Measurements from ENCODE around the gene EPG5.
"Not testable (repeated sequence)": the region's sequence is repeated elsewhere in the genome, so short reads cannot be mapped to it uniquely, and the experiment has no call there.

Gene EPG5

GRCh38 chr18:46001074-46001473 lies 33.9 kb upstream of the EPG5 start:
- no peaks in the 10 kb centered on the region for H3K27me3 ChIP-seq (ENCODE audit: control insufficient read depth in 1 of 2, insufficient read depth in 2 of 2, low read length in 2 of 2)
- no peaks in the 10 kb centered on the region for H3K4me1 ChIP-seq (ENCODE audit: control insufficient read depth, insufficient read depth, low read length)
- H3K9me3 ChIP-seq (ENCODE audit: control insufficient read depth in 2 of 2, low read length in 2 of 2) = no peaks in the 10 kb centered on the region
- H3K9ac ChIP-seq (ENCODE audit: low read length in 2 of 2) = no peak overlapping the region
- no peak overlapping the region for H3K4me3 ChIP-seq (ENCODE audit: low read length in 2 of 2)
- no peaks in the 10 kb centered on the region for H3K36me3 ChIP-seq (ENCODE audit: control insufficient read depth in 2 of 2, insufficient read depth in 2 of 2, low read length in 2 of 2)
- no peak overlapping the region for H3K27ac ChIP-seq (ENCODE audit: low read length)

- Histone ChIP-seq H3K27me3 (ENCODE audit: control insufficient read depth in 1 of 2, insufficient read depth in 2 of 2, low read length in 2 of 2) (no peaks in the 10 kb centered on the region), H3K36me3 (ENCODE audit: control insufficient read depth in 2 of 2, insufficient read depth in 2 of 2, low read length in 2 of 2) (no peaks in the 10 kb centered on the region), H3K27ac (ENCODE audit: low read length) (no peak overlapping the region), H3K9me3 (ENCODE audit: control insufficient read depth in 2 of 2, low read length in 2 of 2) (no peaks in the 10 kb centered on the region), H3K4me3 (ENCODE audit: low read length in 2 of 2) (no peak overlapping the region), H3K9ac (ENCODE audit: low read length in 2 of 2) (no peak overlapping the region), H3K4me1 (ENCODE audit: control insufficient read depth, insufficient read depth, low read length) (no peaks in the 10 kb centered on the region)
Observed at GRCh38 chr18:45999536-45999935, 32.4 kb upstream of the EPG5 start.

DNA sequence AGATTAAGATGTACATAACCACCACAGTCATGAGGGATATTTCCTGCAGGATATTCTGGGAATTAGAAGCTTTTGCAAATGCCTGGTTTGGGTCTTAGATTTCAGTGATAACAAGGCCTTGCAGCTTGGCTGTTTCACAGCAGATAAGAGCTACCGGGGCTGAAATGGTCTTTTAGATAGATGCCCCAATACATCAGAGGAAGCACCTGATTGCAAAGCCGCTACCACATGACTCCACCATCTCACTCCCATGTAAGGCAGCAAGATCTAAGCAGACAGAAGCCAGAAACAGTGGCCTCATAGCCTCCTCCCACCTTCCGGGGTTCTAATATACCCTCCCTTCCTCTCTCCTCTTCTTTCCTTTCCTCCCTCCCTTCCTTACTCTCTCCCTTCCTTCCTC lies 31.1 kb upstream of the EPG5 start:
- H3K4me1 ChIP-seq (ENCODE audit: control insufficient read depth, insufficient read depth, low read length) = no peaks in the 10 kb centered on the region
- no peak overlapping the region for H3K27ac ChIP-seq (ENCODE audit: low read length)
- H3K9ac ChIP-seq (ENCODE audit: low read length in 2 of 2) = no peak overlapping the region
- no peaks in the 10 kb centered on the region for H3K36me3 ChIP-seq (ENCODE audit: control insufficient read depth in 2 of 2, insufficient read depth in 2 of 2, low read length in 2 of 2)
- H3K9me3 ChIP-seq (ENCODE audit: control insufficient read depth in 2 of 2, low read length in 2 of 2) = no peaks in the 10 kb centered on the region
- H3K27me3 ChIP-seq (ENCODE audit: control insufficient read depth in 1 of 2, insufficient read depth in 2 of 2, low read length in 2 of 2) = no peaks in the 10 kb centered on the region
- H3K4me3 ChIP-seq (ENCODE audit: low read length in 2 of 2) = no peak overlapping the region

GRCh38 chr18:45997700-45998151 lies 30.6 kb upstream of the EPG5 start:
- H3K27me3 ChIP-seq (ENCODE audit: control insufficient read depth in 1 of 2, insufficient read depth in 2 of 2, low read length in 2 of 2) = no peaks in the 10 kb centered on the region
- no peak overlapping the region for H3K4me3 ChIP-seq (ENCODE audit: low read length in 2 of 2)
- no peaks in the 10 kb centered on the region for H3K4me1 ChIP-seq (ENCODE audit: control insufficient read depth, insufficient read depth, low read length)
- no peak overlapping the region for H3K27ac ChIP-seq (ENCODE audit: low read length)
- H3K9ac ChIP-seq (ENCODE audit: low read length in 2 of 2) = no peak overlapping the region
- H3K36me3 ChIP-seq (ENCODE audit: control insufficient read depth in 2 of 2, insufficient read depth in 2 of 2, low read length in 2 of 2) = no peaks in the 10 kb centered on the region
- H3K9me3 ChIP-seq (ENCODE audit: control insufficient read depth in 2 of 2, low read length in 2 of 2) = no peaks in the 10 kb centered on the region

GRCh38 chr18:45995461-45995860 lies 28.3 kb upstream of the EPG5 start:
- Histone ChIP-seq H3K27ac (ENCODE audit: low read length) (no peak overlapping the region), H3K27me3 (ENCODE audit: control insufficient read depth in 1 of 2, insufficient read depth in 2 of 2, low read length in 2 of 2) (no peaks in the 10 kb centered on the region), H3K9me3 (ENCODE audit: control insufficient read depth in 2 of 2, low read length in 2 of 2) (no peaks in the 10 kb centered on the region), H3K9ac (ENCODE audit: low read length in 2 of 2) (no peak overlapping the region), H3K36me3 (ENCODE audit: control insufficient read depth in 2 of 2, insufficient read depth in 2 of 2, low read length in 2 of 2) (no peaks in the 10 kb centered on the region), H3K4me3 (ENCODE audit: low read length in 2 of 2) (no peak overlapping the region), H3K4me1 (ENCODE audit: control insufficient read depth, insufficient read depth, low read length) (no peaks in the 10 kb centered on the region)

GRCh38 chr18:45993438-45993837 lies 26.3 kb upstream of the EPG5 start:
- no peaks in the 10 kb centered on the region for H3K27me3 ChIP-seq (ENCODE audit: control insufficient read depth in 1 of 2, insufficient read depth in 2 of 2, low read length in 2 of 2)
- no peak overlapping the region for H3K27ac ChIP-seq (ENCODE audit: low read length)
- no peaks in the 10 kb centered on the region for H3K9me3 ChIP-seq (ENCODE audit: control insufficient read depth in 2 of 2, low read length in 2 of 2)
- H3K9ac ChIP-seq (ENCODE audit: low read length in 2 of 2) = no peak overlapping the region
- peaks cover 3% of the 10 kb centered on the region in 2 donors for H3K36me3 ChIP-seq (ENCODE audit: control insufficient read depth in 2 of 2, insufficient read depth in 2 of 2, low read length in 2 of 2)
- no peak overlapping the region for H3K4me3 ChIP-seq (ENCODE audit: low read length in 2 of 2)
- H3K4me1 ChIP-seq (ENCODE audit: control insufficient read depth, insufficient read depth, low read length) = no peaks in the 10 kb centered on the region

- not testable (repeated sequence) for H3K9ac ChIP-seq (ENCODE audit: low read length in 2 of 2); H3K4me1 ChIP-seq (ENCODE audit: control insufficient read depth, insufficient read depth, low read length); H3K36me3 ChIP-seq (ENCODE audit: control insufficient read depth in 2 of 2, insufficient read depth in 2 of 2, low read length in 2 of 2); H3K27me3 ChIP-seq (ENCODE audit: control insufficient read depth in 1 of 2, insufficient read depth in 2 of 2, low read length in 2 of 2); H3K27ac ChIP-seq (ENCODE audit: low read length); H3K4me3 ChIP-seq (ENCODE audit: low read length in 2 of 2); H3K9me3 ChIP-seq (ENCODE audit: control insufficient read depth in 2 of 2, low read length in 2 of 2)
Observed at GRCh38 chr18:45992527-45992926, 25.4 kb upstream of the EPG5 start.

- peaks cover 3 to 6% of the 10 kb centered on the region in 2 donors for H3K36me3 ChIP-seq (ENCODE audit: control insufficient read depth in 2 of 2, insufficient read depth in 2 of 2, low read length in 2 of 2)
Observed at GRCh38 chr18:45991788-45992187, 24.7 kb upstream of the EPG5 start.

GRCh38 chr18:45984546-45985235 lies 17.6 kb upstream of the EPG5 start:
- Histone ChIP-seq H3K36me3 (ENCODE audit: control insufficient read depth in 2 of 2, insufficient read depth in 2 of 2, low read length in 2 of 2) (peaks cover 2 to 6% of the 10 kb centered on the region in 2 donors), H3K27me3 (ENCODE audit: control insufficient read depth in 1 of 2, insufficient read depth in 2 of 2, low read length in 2 of 2) (no peaks in the 10 kb centered on the region), H3K4me1 (ENCODE audit: control insufficient read depth, insufficient read depth, low read length) (no peaks in the 10 kb centered on the region), H3K9me3 (ENCODE audit: control insufficient read depth in 2 of 2, low read length in 2 of 2) (no peaks in the 10 kb centered on the region), H3K9ac (ENCODE audit: low read length in 2 of 2) (no peak overlapping the region), H3K4me3 (ENCODE audit: low read length in 2 of 2) (no peak overlapping the region), H3K27ac (ENCODE audit: low read length) (no peak overlapping the region)

More at GRCh38 chr18:45991788-45992187, 24.7 kb upstream of the EPG5 start:
- Histone ChIP-seq H3K9ac (ENCODE audit: low read length in 2 of 2) (no peak overlapping the region), H3K4me3 (ENCODE audit: low read length in 2 of 2) (no peak overlapping the region), H3K27me3 (ENCODE audit: control insufficient read depth in 1 of 2, insufficient read depth in 2 of 2, low read length in 2 of 2) (no peaks in the 10 kb centered on the region), H3K27ac (ENCODE audit: low read length) (no peak overlapping the region), H3K4me1 (ENCODE audit: control insufficient read depth, insufficient read depth, low read length) (no peaks in the 10 kb centered on the region), H3K9me3 (ENCODE audit: control insufficient read depth in 2 of 2, low read length in 2 of 2) (no peaks in the 10 kb centered on the region)

DNA sequence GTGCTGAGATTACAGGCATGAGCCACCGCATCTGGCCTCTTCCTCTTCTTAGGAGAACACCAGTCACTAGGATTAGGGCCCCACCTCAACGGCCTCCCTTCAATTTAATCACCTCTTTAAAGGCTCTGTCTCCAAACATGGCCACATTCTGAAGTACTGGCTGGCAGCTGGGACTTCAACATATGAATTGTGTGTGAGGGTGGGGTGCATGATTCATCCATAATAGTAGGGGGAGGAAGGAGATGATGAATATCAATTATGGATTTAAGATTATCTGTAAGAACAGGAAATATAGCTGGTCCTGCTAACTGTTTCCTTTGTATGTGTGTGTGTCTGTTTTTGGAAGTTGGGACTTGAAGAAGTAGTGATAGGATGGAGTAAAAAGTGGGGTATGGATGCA lies 14.7 kb upstream of the EPG5 start:
- Histone ChIP-seq H3K9me3 (ENCODE audit: control insufficient read depth in 2 of 2, low read length in 2 of 2) (no peaks in the 10 kb centered on the region), H3K36me3 (ENCODE audit: control insufficient read depth in 2 of 2, insufficient read depth in 2 of 2, low read length in 2 of 2) (no peaks in the 10 kb centered on the region), H3K27ac (ENCODE audit: low read length) (no peak overlapping the region), H3K4me3 (ENCODE audit: low read length in 2 of 2) (no peak overlapping the region), H3K4me1 (ENCODE audit: control insufficient read depth, insufficient read depth, low read length) (no peaks in the 10 kb centered on the region), H3K27me3 (ENCODE audit: control insufficient read depth in 1 of 2, insufficient read depth in 2 of 2, low read length in 2 of 2) (no peaks in the 10 kb centered on the region), H3K9ac (ENCODE audit: low read length in 2 of 2) (no peak overlapping the region)

DNA sequence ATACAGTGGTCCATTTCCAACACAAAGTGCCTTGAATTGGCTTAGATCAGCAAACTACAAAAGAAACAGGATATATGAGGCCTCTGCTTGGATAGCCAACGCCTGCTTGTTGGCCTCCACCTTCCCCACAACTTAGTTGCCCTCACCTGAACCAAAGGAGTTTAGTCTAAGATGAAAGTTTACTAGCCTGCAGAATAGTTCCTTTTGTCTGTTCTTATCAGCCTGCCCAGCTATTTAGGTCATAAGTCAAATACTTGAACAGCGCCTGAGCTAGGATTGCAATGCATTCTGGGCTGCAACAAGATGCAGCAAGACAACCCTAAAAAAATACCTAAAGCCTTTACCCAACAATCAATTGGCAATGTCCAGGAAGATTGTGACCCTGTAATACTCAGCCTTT lies 13.1 kb upstream of the EPG5 start:
- no peak overlapping the region for H3K4me3 ChIP-seq (ENCODE audit: low read length in 2 of 2)
- no peaks in the 10 kb centered on the region for H3K9me3 ChIP-seq (ENCODE audit: control insufficient read depth in 2 of 2, low read length in 2 of 2)
- no peaks in the 10 kb centered on the region for H3K4me1 ChIP-seq (ENCODE audit: control insufficient read depth, insufficient read depth, low read length)
- H3K36me3 ChIP-seq (ENCODE audit: control insufficient read depth in 2 of 2, insufficient read depth in 2 of 2, low read length in 2 of 2) = no peaks in the 10 kb centered on the region
- no peak overlapping the region for H3K9ac ChIP-seq (ENCODE audit: low read length in 2 of 2)
- no peak overlapping the region for H3K27ac ChIP-seq (ENCODE audit: low read length)
- H3K27me3 ChIP-seq (ENCODE audit: control insufficient read depth in 1 of 2, insufficient read depth in 2 of 2, low read length in 2 of 2) = no peaks in the 10 kb centered on the region

Measured in stomach smooth muscle (tissue), 2 donors.